Measurements from ENCODE around the gene CLDN7. TPM values are rescaled to one million over a fixed set of nuclear protein-coding genes. Genes with fewer than 3 reads are reported as not detected.

CLDN7 gene
- total RNA-seq, 2 experiments from 2014 or later = 1.1 to 1.2 TPM

DNA sequence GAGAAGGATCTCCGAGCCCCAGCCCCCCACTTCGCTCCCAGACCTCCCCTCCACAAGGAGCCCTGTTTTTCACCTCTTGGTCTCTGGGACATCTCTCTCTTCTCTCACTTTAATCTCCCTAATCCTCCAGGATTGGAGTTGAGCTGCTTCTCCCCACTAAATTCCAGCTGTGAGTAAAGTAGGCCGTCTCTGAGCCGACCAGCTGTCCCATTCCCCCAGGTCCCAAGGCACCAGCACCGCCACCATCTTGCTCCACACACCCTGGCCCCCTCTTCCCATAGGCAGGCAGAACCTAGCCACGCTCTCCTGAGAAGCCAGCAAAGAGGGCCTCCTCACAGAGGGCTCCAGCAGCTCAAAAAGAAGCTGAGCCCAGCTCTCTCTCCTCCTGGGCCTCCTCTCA, 43.5 kb downstream of the CLDN7 start:
- intact Hi-C loops (cut with DNase I, micrococcal nuclease) = loop anchor here in 1 of 2 experiments (5.0 kb wide), 1 partner anchor 34 kb away; the partner anchor contains the start of genes CTDNEP1 and ELP5
- H3K36me3 Mint-ChIP-seq (ENCODE audit: low read depth) = peaks cover 11% of the 10 kb centered on the region

DNA sequence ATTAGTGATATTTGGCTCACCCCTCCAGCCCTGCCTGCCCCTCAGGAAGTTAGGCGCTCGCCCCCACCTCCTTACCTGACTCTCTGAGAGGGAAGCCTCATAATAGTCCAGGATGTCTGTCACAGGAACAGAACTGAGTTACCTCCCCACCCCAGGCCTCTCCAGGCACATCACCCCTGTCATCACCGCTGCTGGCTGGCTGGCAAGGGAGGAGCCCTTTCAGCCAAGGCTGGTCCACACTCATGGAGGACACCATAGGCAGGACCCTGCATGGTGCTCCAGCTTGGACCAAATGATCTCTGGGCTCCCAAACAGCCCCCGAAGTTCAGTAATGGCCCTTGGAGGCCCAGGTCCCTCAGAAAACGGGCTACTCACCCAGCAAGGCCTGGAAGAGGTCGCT, 44.1 kb downstream of the CLDN7 start:
- Mint-ChIP-seq H3K4me1 (ENCODE audit: low read depth) (peaks cover 72% of the 10 kb centered on the region), H3K27ac (peak overlapping the region; percentile 73), H3K27me3 (no peaks in the 10 kb centered on the region), H3K36me3 (ENCODE audit: low read depth) (peaks cover 5% of the 10 kb centered on the region), H3K4me3 (peak overlapping the region; percentile 95), H3K9me3 (no peaks in the 10 kb centered on the region)
- intact Hi-C loops (cut with DNase I, micrococcal nuclease) = loop anchor here in 1 of 2 experiments (5.0 kb wide), 1 partner anchor 34 kb away; the partner anchor contains the start of genes CTDNEP1 and ELP5
- TF ChIP-seq, protein P1, sequence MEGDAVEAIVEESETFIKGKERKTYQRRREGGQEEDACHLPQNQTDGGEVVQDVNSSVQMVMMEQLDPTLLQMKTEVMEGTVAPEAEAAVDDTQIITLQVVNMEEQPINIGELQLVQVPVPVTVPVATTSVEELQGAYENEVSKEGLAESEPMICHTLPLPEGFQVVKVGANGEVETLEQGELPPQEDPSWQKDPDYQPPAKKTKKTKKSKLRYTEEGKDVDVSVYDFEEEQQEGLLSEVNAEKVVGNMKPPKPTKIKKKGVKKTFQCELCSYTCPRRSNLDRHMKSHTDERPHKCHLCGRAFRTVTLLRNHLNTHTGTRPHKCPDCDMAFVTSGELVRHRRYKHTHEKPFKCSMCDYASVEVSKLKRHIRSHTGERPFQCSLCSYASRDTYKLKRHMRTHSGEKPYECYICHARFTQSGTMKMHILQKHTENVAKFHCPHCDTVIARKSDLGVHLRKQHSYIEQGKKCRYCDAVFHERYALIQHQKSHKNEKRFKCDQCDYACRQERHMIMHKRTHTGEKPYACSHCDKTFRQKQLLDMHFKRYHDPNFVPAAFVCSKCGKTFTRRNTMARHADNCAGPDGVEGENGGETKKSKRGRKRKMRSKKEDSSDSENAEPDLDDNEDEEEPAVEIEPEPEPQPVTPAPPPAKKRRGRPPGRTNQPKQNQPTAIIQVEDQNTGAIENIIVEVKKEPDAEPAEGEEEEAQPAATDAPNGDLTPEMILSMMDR (IDR thresholded peaks at IDR 0.05) = no peak
- ChIA-PET POLR2A (interaction anchor here (13.1 kb wide), 1 partner anchor 20 kb away, joined by 234 read pairs; the partner anchor contains the start of genes DVL2, GABARAP and PHF23), CTCF (no interaction called here)
- Histone ChIP-seq H3K4me1 (ENCODE audit: insufficient read depth, low read length) (peaks cover 80% of the 10 kb centered on the region), H3K27ac (ENCODE audit: low read depth in 1 of 2, low read length in 2 of 2) (peak overlapping the region in 1 of 2 donors; percentile 33), H3K36me3 (ENCODE audit: insufficient read depth, low read length) (peaks cover 18% of the 10 kb centered on the region), H3K9me3 (ENCODE audit: control insufficient read depth in 1 of 2, insufficient read depth in 1 of 2, low read length in 2 of 2) (no peaks in the 10 kb centered on the region), H3K4me3 (ENCODE audit: low read length) (peak overlapping the region; percentile 37), H3K27me3 (ENCODE audit: control insufficient read depth in 1 of 2, insufficient read depth in 2 of 2, low read length in 2 of 2) (no peaks in the 10 kb centered on the region)
- ATAC-seq (ENCODE audit: poor library complexity) (no peak), DNase-seq (peak in 1 of 14 experiments; percentile 29)

More for the DNA sequence above, 43.5 kb downstream of the CLDN7 start:
- Histone ChIP-seq H3K9me3 (ENCODE audit: control insufficient read depth in 1 of 2, insufficient read depth in 1 of 2, low read length in 2 of 2) (no peaks in the 10 kb centered on the region), H3K4me3 (ENCODE audit: low read length) (no peak overlapping the region), H3K27ac (ENCODE audit: low read depth in 1 of 2, low read length in 2 of 2) (peak overlapping the region; percentile 75 to 79), H3K4me1 (ENCODE audit: insufficient read depth, low read length) (peaks cover 74% of the 10 kb centered on the region), H3K36me3 (ENCODE audit: insufficient read depth, low read length) (peaks cover 24% of the 10 kb centered on the region), H3K27me3 (ENCODE audit: control insufficient read depth in 1 of 2, insufficient read depth in 2 of 2, low read length in 2 of 2) (no peaks in the 10 kb centered on the region)
- H3K27ac Mint-ChIP-seq = peak overlapping the region; percentile 76
- TF ChIP-seq, protein P1 (IDR thresholded peaks at IDR 0.05) = no peak
- H3K4me1 Mint-ChIP-seq (ENCODE audit: low read depth) = peaks cover 67% of the 10 kb centered on the region
- peak in 1 of 14 experiments; percentile 1 for DNase-seq
- ChIA-PET POLR2A (interaction anchor here (1.4 to 13.1 kb wide), 3 partner anchors 19 to 111 kb away, joined by 5 to 234 read pairs (median 10); partner anchors contain the start of genes CTDNEP1, DVL2, ELP5 and GABARAP), CTCF (interaction anchor here (3.0 kb wide), 1 partner anchor 77 kb away, joined by 31 read pairs; no protein-coding TSS in a partner anchor)
- no peaks in the 10 kb centered on the region for H3K27me3 Mint-ChIP-seq
- peak overlapping the region; percentile 95 for H3K4me3 Mint-ChIP-seq
- ATAC-seq (ENCODE audit: poor library complexity) = no peak
- H3K9me3 Mint-ChIP-seq = no peaks in the 10 kb centered on the region

DNA sequence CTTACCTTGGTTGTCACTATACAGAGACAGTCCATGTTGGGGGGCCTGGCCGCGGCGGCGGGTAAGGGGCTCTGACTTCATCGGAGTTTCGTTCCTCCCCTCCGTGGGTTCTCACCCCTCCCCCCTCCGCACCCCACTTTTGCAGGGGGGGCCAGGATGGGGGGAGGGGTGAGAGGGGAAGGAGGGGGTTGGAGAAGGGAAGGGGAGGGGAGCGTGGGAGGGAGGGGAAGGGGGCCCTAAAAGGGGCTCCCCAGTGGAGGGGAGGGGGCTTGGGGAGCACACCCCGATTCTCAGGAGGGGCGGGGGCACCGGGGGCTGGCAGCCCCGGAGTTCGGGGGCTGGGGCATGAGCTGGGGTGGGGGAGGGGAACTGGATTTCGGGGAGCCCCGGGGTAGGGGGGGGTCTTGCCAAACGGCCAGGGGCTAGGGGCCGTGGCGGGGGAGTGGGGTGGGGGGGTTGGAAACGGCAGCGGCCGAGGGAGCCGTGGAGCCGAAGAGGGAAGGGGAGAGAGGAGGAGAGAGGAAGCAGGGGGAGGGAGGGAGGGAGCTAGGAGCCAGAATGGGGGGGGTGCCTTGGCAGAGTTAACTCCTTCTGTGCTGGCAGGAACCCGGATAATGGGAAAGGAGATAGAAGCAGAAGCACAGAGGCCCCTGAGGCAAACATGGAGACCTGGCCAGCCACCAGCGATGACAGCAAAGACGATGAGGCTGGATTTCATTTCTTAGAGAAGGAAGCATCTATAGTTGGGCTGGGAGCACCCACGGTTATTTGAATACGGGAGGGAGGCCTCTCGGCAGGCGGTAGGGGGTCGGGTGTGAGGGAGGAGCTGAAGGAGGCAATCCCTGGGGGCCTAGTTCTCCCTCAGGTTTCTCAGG, 44.9 kb downstream of the CLDN7 start:
- CTCF ChIA-PET = no interaction called here
- DNase-seq = peak in 3 of 14 experiments; percentile 18 to 60 (median 53)
- Mint-ChIP-seq H3K36me3 (ENCODE audit: low read depth) (peaks cover under 1% of the 10 kb centered on the region), H3K4me3 (peak overlapping the region; percentile 95), H3K9me3 (no peaks in the 10 kb centered on the region), H3K4me1 (ENCODE audit: low read depth) (peaks cover 74% of the 10 kb centered on the region), H3K27me3 (peaks cover under 1% of the 10 kb centered on the region), H3K27ac (peak overlapping the region; percentile 73)
- ATAC-seq (ENCODE audit: poor library complexity) = no peak
- intact Hi-C loops (cut with DNase I, micrococcal nuclease) = loop anchor here in 1 of 2 experiments (5.0 kb wide), 1 partner anchor 35 kb away; the partner anchor contains the start of genes CTDNEP1 and ELP5
- Histone ChIP-seq H3K4me3 (ENCODE audit: low read length) (peak overlapping the region; percentile 37), H3K36me3 (ENCODE audit: insufficient read depth, low read length) (peaks cover 10% of the 10 kb centered on the region), H3K27me3 (ENCODE audit: control insufficient read depth in 1 of 2, insufficient read depth in 2 of 2, low read length in 2 of 2) (no peaks in the 10 kb centered on the region), H3K27ac (ENCODE audit: low read depth in 1 of 2, low read length in 2 of 2) (peak overlapping the region in 1 of 2 donors; percentile 44), H3K9me3 (ENCODE audit: control insufficient read depth in 1 of 2, insufficient read depth in 1 of 2, low read length in 2 of 2) (no peaks in the 10 kb centered on the region), H3K4me1 (ENCODE audit: insufficient read depth, low read length) (peaks cover 81% of the 10 kb centered on the region)
- TF ChIP-seq, protein P1 (IDR thresholded peaks at IDR 0.05) = no peak
- POLR2A ChIA-PET = interaction anchor here (13.1 kb wide), 1 partner anchor 20 kb away, joined by 234 read pairs; the partner anchor contains the start of genes DVL2, GABARAP and PHF23
